NCI-H128 (cell line): ENCODE results near the gene RPS13.
"Not testable (repeated sequence)": the region's sequence is repeated elsewhere in the genome, so short reads cannot be mapped to it uniquely, and the experiment has no call there.

Experiments
- DNase-seq: peaks from one replicate; lab custom pipeline; 2025; ENCODE audit not compliant: unreplicated experiment; lab: John Stamatoyannopoulos, UW

The RPS13 gene

DNA sequence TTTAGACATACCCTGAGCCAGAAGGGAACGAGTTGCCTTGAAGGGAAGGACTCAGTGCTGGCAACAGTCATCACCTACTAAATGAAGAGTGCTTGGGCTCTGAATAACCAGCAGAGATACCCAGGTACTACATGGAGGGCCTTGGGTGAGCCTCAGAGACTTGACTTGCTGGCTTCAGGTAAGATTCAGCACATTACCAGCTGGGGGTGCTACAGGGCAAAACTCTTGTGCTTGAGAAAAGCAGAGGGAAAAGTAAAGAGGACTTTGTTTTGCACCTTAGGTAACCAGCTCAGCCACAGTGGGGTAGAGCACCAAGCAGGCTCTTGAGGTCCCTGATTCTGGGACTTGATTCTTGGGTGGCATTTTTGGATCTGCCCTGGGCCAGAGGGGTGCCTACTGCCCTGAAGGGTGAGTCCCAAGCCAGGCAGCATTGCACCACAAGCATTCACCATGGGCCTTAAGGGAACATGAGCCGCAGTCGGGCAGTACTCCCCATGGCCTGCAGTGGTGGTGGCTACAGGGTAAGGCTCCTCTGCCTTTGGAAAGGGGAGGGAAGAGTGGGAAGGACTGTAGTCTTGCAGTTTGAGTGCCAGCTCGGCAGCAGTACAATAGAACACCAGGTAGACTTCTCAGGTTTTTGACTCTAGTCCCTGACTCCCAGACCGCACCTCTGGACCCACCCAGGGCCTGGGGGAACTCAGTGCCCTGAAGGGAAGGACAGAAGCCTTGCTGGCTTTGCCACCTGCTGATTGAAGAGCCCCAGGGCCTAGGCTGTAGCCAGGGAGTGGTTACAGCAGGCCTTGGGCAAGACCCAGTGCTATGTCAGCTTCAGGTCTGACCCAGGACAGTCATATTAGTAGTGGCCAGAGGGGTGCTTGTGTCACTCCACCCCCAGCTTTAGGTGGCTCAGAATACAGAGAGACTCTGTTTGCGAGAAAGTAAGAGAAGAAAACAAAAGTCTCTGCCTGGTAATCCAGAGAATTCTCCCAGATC is 40.5 kb downstream of the RPS13 start:
- no peak for DNase-seq

- DNase-seq = not testable (repeated sequence)
Observed at GRCh38 chr11:17034027-17034426, 43.4 kb downstream of the RPS13 start.

DNA sequence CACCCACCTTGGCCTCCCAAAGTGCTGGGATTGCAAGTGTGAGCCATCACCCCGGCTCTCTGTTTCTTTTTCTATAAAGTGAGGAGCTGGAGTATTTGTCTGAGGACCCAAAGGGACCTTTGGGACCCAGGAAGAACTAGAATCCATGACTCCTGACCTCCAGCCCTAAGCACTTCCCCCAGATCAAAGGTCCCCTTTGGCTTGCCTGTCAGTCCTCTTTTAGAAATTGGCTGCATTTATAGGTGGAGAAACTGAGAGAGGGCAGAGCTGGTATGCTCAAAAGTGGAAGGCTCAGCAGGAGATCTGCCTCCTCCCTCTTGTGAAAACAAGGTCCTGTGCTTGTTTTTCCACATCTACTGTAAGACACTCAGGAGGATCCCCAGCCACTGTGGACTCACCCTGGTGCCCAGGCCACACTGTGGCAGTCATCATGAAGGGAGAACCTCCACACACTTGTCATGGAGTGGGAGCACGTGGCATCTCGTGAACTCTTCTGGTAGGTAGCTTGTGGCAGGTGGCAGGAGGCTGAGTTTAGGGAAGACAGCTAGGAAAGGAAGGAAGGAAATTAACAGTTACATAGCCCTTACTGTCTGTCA is 50.9 kb downstream of the RPS13 start:
- DNase-seq = no peak

DNA sequence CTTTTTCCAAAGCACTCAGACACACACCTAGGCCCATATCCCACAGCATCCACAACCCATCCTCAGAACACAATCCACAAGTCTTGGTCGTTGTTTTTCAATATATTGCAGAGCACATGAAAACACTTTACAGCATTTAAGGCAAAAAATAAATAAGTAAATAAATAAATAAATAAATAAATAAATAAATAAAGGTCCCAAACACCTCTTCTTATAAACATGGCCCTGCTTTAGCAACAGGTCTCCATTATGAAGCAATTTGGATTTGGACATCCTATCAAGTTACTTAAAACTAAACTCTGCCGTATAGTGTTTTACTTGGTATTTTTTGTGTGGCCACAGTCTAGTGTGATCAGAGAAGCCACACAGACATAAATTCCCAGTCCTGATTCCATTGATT is 52.5 kb downstream of the RPS13 start:
- no peak for DNase-seq
